SK-N-SH (cell line): ENCODE data around the gene EIF3D. TPM values are rescaled to one million over a fixed set of nuclear protein-coding genes. Genes with fewer than 3 reads are reported as not detected.

Source experiments
- CTCF ChIA-PET: fragments of 300-600, 350-600 bp; formaldehyde crosslinking; extraction: SDS; loops from one replicate; lab custom pipeline; 2021; lab: Yijun Ruan, JAX
- POLR2A ChIA-PET: fragments of 350-600 bp; sonication (Branson Sonifier 250); formaldehyde crosslinking; extraction: SDS; loops from one replicate; lab custom pipeline; 2020; ENCODE audit warnings: antibody characterized with exemption, inconsistent platforms; lab: Yijun Ruan, JAX
- DNase-seq: peaks from one replicate; pipeline ENCODE4 v3.0.0; 2012
- H2AFZ ChIP-seq: fragments of 200-600 bp; sonication (generic); 2 replicates; pipeline ENCODE4 v1.8.1; 2016; ENCODE audit warnings: antibody characterized with exemption, mild to moderate bottlenecking, low read depth
- H3F3A ChIP-seq: fragments of 200-600 bp; sonication (generic); replicated peaks from 2 replicates; pipeline ENCODE3; 2016; ENCODE audit warnings: antibody characterized with exemption, mild to moderate bottlenecking; ENCODE audit not compliant: insufficient read depth
- H3K27ac ChIP-seq, 2 experiments: fragments of 200-500 bp in 1 of 2; fragments of 200-600 bp in 1 of 2; sonication (Bioruptor generic) in 1 of 2; sonication (generic), shearing (Covaris generic) in 1 of 2; 2 replicates each; pipeline versions ENCODE4 v1.5.1 to v1.6.1; 2014 to 2016; ENCODE audit warnings: low read depth in 2 of 2, inconsistent platforms in 1 of 2, low read length in 1 of 2, mild to moderate bottlenecking in 1 of 2, mixed read lengths in 1 of 2
- H3K27me3 ChIP-seq: fragments of 200-600 bp; sonication (generic), shearing (Covaris generic); 2 replicates; pipeline ENCODE4 v1.6.1; 2016; ENCODE audit warnings: mixed run types; ENCODE audit not compliant: insufficient read depth
- H3K36me3 ChIP-seq, 2 experiments: fragments of 200-500 bp in 1 of 2; fragments of 200-600 bp in 1 of 2; sonication (Bioruptor generic) in 1 of 2; sonication (generic) in 1 of 2; replicated peaks in 1 of 2; 2 replicates each; pipeline versions ENCODE3 to v1.5.1; 2014 to 2016; ENCODE audit warnings: low read length in 1 of 2, mild to moderate bottlenecking in 1 of 2; ENCODE audit not compliant: insufficient read depth in 2 of 2, control insufficient read depth in 1 of 2
- H3K4me1 ChIP-seq, 2 experiments: fragments of 200-500 bp in 1 of 2; fragments of 200-600 bp in 1 of 2; sonication (Bioruptor generic) in 1 of 2; sonication (generic), shearing (Covaris generic) in 1 of 2; 2 replicates each; pipeline versions ENCODE4 v1.5.1 to v1.6.1; 2014 to 2016; ENCODE audit warnings: low read depth in 1 of 2, low read length in 1 of 2, mixed run types in 1 of 2; ENCODE audit not compliant: insufficient read depth in 2 of 2, control insufficient read depth in 1 of 2
- H3K4me2 ChIP-seq: fragments of 200-600 bp; sonication (generic), shearing (Covaris generic); 2 replicates; pipeline ENCODE4 v1.6.1; 2017; ENCODE audit warnings: mixed run types
- H3K4me3 ChIP-seq, 2 experiments: fragments of 200-500 bp in 1 of 2; fragments of 200-600 bp in 1 of 2; sonication (Bioruptor generic) in 1 of 2; sonication (generic), shearing (Covaris generic) in 1 of 2; 2 replicates each; pipeline versions ENCODE4 v1.5.1 to v1.8.1; 2014 to 2016; ENCODE audit warnings: low read depth in 2 of 2, inconsistent platforms in 1 of 2, low read length in 1 of 2, mild to moderate bottlenecking in 1 of 2, mixed read lengths in 1 of 2, moderate library complexity in 1 of 2
- H3K79me2 ChIP-seq: fragments of 200-600 bp; sonication (generic); 2 replicates; pipeline ENCODE4 v1.8.1; 2017; ENCODE audit warnings: mild to moderate bottlenecking; ENCODE audit not compliant: insufficient read depth
- H3K9ac ChIP-seq: fragments of 200-600 bp; sonication (generic); 2 replicates; pipeline ENCODE4 v1.6.1; 2017; ENCODE audit warnings: mixed run types
- H3K9me2 ChIP-seq: fragments of 200-600 bp; sonication (generic); 2 replicates; pipeline ENCODE4 v1.6.1; 2017; ENCODE audit warnings: mixed run types
- H3K9me3 ChIP-seq: fragments of 200-600 bp; sonication (generic); 2 replicates; pipeline ENCODE4 v1.6.1; 2017; ENCODE audit warnings: mixed run types, mild to moderate bottlenecking, moderate library complexity
- H4K20me1 ChIP-seq: fragments of 200-600 bp; sonication (generic); 2 replicates; pipeline ENCODE4 v1.6.1; 2017; ENCODE audit warnings: mild to moderate bottlenecking, mixed run types; ENCODE audit not compliant: insufficient read depth
- EP300 ChIP-seq, 2 experiments: IDR thresholded peaks; 2 replicates each; pipeline versions ENCODE4 v1.4.0 to v1.6.1; 2012; ENCODE audit warnings: borderline replicate concordance in 1 of 2, low read depth in 1 of 2, low read length in 1 of 2
- EZH2phosphoT487 ChIP-seq: fragments of 200-600 bp; sonication (generic); IDR thresholded peaks from 2 replicates; pipeline ENCODE4 v1.6.1; 2017; ENCODE audit warnings: low read depth, mixed run types, mild to moderate bottlenecking, antibody characterized with exemption, moderate library complexity, borderline replicate concordance
- FOSL2 ChIP-seq: IDR thresholded peaks from 2 replicates; pipeline ENCODE4 v1.4.0; 2012; ENCODE audit warnings: low read depth, mild to moderate bottlenecking, moderate library complexity, borderline replicate concordance
- FOXM1 ChIP-seq: IDR thresholded peaks from 2 replicates; pipeline ENCODE4 v1.4.0; 2012; ENCODE audit warnings: low read depth, mild to moderate bottlenecking
- IRF3 ChIP-seq: fragments of 150-350 bp; IDR thresholded peaks from 2 replicates; pipeline ENCODE4 v1.6.1; 2016; ENCODE audit warnings: mild to moderate bottlenecking, low read depth, low read length
- JUND ChIP-seq: IDR thresholded peaks from 2 replicates; pipeline ENCODE4 v1.4.0; 2012
- MEF2A ChIP-seq: IDR thresholded peaks from 2 replicates; pipeline ENCODE4 v1.4.0; 2012; ENCODE audit warnings: low read depth, borderline replicate concordance
- NRF1 ChIP-seq: IDR thresholded peaks from 2 replicates; pipeline ENCODE4 v1.6.1; 2012; ENCODE audit warnings: low read depth, mild to moderate bottlenecking, low read length
- PBX3 ChIP-seq: IDR thresholded peaks from 2 replicates; pipeline ENCODE4; 2012
- POLR2AphosphoS5 ChIP-seq: IDR thresholded peaks from 2 replicates; pipeline ENCODE4 v1.6.1; 2012; ENCODE audit warnings: low read depth, low read length
- RFX5 ChIP-seq: IDR thresholded peaks from 2 replicates; pipeline ENCODE4 v1.6.1; 2012; ENCODE audit warnings: mild to moderate bottlenecking, improper control_type of control experiment, low read length
- RXRA ChIP-seq: IDR thresholded peaks from 2 replicates; pipeline ENCODE4 v1.4.0; 2012; ENCODE audit warnings: low read depth, mild to moderate bottlenecking, borderline replicate concordance
- SIN3A ChIP-seq: IDR thresholded peaks from 2 replicates; pipeline ENCODE4 v1.6.1; 2012; ENCODE audit warnings: low read depth, mild to moderate bottlenecking, low read length, moderate library complexity, borderline replicate concordance
- SMC3 ChIP-seq: IDR thresholded peaks from 2 replicates; pipeline ENCODE4 v1.6.1; 2012; ENCODE audit warnings: low read depth, low read length, improper control_type of control experiment
- TEAD4 ChIP-seq: IDR thresholded peaks from 2 replicates; pipeline ENCODE4 v1.4.0; 2012; ENCODE audit warnings: mild to moderate bottlenecking, borderline replicate concordance; ENCODE audit not compliant: insufficient read depth
- USF1 ChIP-seq: IDR thresholded peaks from 2 replicates; pipeline ENCODE4 v1.4.0; 2012; ENCODE audit warnings: low read depth, borderline replicate concordance
- USF2 ChIP-seq: fragments of 150-350 bp; IDR thresholded peaks from 2 replicates; pipeline ENCODE4 v1.6.1; 2017; ENCODE audit warnings: antibody characterized with exemption, low read length, low read depth, borderline replicate concordance
- ZBTB33 ChIP-seq: IDR thresholded peaks from 2 replicates; pipeline ENCODE4 v1.4.0; 2012; ENCODE audit warnings: low read depth, borderline replicate concordance
- WGBS: methylation state at CpG from one replicate; pipeline ENCODE4 v1.1.6; 2017; ENCODE audit warnings: low lambda C conversion rate; 5-methylcytosine and 5-hydroxymethylcytosine counted together
- polyA plus RNA-seq, 3 experiments: library from polyadenylated mRNA; depleted of rRNA; stranded (reverse); fragments of >200 nt; gene quantifications; 2 replicates each; pipeline ENCODE4 v1.2.3, GENCODE V29; 2012

The EIF3D gene
- polyA plus RNA-seq, 1 of the 3 experiments (the other 2 are of a cell fraction): 423 TPM

- TF ChIP-seq ZBTB33 (peak; percentile 63; the same call in 1 of the 2 replicates), POLR2AphosphoS5 (peak; percentile 51; the same call in 1 of the 2 replicates), USF2 (no peak), NRF1 (no peak), EP300 (IDR thresholded peaks at IDR 0.05; ENCODE audit: borderline replicate concordance in 1 of 2, low read depth in 1 of 2, low read length in 1 of 2) (peak in 1 of 2 experiments; percentile 74; a peak in 1 of 4 replicates)
These were observed 63.5 kb downstream of the EIF3D start (continued) for GRCh38 chr22:36465232-36466021.

- no peak overlapping the region for H3K4me3 ChIP-seq
- no peak overlapping the region for H3K9ac ChIP-seq
- no peaks in the 10 kb centered on the region for H4K20me1 ChIP-seq
- no peak overlapping the region for H2AFZ ChIP-seq
- WGBS: 85% methylated on average over 15 of the region's 20 CpGs
- no peak for TF ChIP-seq USF1
- TF ChIP-seq FOXM1: no peak
- TF ChIP-seq TEAD4: no peak
- TF ChIP-seq IRF3: no peak
- TF ChIP-seq MEF2A: no peak
- no peak for TF ChIP-seq EZH2phosphoT487
- TF ChIP-seq RXRA: no peak
- no peak for TF ChIP-seq NRF1
- TF ChIP-seq SIN3A: no peak
- no peak for TF ChIP-seq PBX3
- TF ChIP-seq USF2: no peak
- no peak for TF ChIP-seq JUND
- no peak for TF ChIP-seq SMC3
- TF ChIP-seq EP300 (IDR thresholded peaks at IDR 0.05; ENCODE audit: borderline replicate concordance in 1 of 2, low read depth in 1 of 2, low read length in 1 of 2): no peak
- no peak for TF ChIP-seq FOSL2
- no peak for TF ChIP-seq RFX5
- H3K79me2 ChIP-seq: peaks cover 21% of the 10 kb centered on the region
- peaks cover 44% of the 10 kb centered on the region for H3F3A ChIP-seq
- peak overlapping the region in 1 of 2 experiments; percentile 100; a peak in 2 of 4 replicates for H3K27ac ChIP-seq
- H3K9me2 ChIP-seq: no peaks in the 10 kb centered on the region
- CTCF ChIA-PET: interaction anchor here (16.8 kb wide), 1 partner anchor 167 kb away, joined by 329 read pairs; no protein-coding TSS in a partner anchor
- peaks cover 3 to 62% of the 10 kb centered on the region in 2 experiments; a peak in 3 of 4 replicates for H3K4me1 ChIP-seq
- DNase-seq: no peak
- H3K36me3 ChIP-seq: no peaks in the 10 kb centered on the region
- POLR2A ChIA-PET: no interaction called here
- H3K27me3 ChIP-seq: no peaks in the 10 kb centered on the region
- H3K9me3 ChIP-seq: no peaks in the 10 kb centered on the region
- H3K4me2 ChIP-seq: peak overlapping the region; percentile 67
These were observed 64.2 kb downstream of the EIF3D start for GRCh38 chr22:36464715-36465231.
